HG03196 (cell line): ENCODE results near the gene ADAD2.

Source experiments
- ATAC-seq: cut with Tn5 transposase; IDR thresholded peaks from one replicate; pipeline ENCODE4 v1.9.1; 2021; ENCODE audit not compliant: unreplicated experiment

Gene ADAD2

GRCh38 chr16:84244728-84245127 lies 53.8 kb downstream of the ADAD2 start:
- ATAC-seq = no peak

GRCh38 chr16:84245956-84246678 lies 55.2 kb downstream of the ADAD2 start:
- ATAC-seq = no peak

DNA sequence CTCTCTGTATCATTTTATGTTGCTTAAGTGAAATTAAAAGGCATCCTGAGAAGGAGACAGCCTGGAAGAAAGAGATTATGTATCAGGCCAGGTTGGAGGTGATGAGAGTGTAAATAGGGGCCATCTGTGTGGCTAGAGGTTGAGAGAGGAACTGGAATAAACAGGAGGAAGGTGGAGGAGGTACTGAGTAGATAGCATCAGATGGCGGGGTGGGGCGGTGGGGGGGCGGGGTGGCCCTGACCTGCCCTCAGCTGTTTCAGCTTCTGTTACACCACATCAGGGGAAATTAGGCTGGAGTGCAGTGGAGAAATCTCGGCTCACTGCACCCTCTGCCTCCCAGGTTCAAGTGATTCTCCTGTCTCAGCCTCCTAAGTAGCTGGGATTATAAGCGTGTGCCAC lies 55.7 kb downstream of the ADAD2 start:
- ATAC-seq = no peak
